Measurements from ENCODE around the gene MIA. TPM values are rescaled to one million over a fixed set of nuclear protein-coding genes. Genes with fewer than 3 reads are reported as not detected.

The MIA gene
- total and polyA plus RNA-seq, 7 donors = 0.38 to 1.3 (median 0.77) TPM; not detected in 4

DNA sequence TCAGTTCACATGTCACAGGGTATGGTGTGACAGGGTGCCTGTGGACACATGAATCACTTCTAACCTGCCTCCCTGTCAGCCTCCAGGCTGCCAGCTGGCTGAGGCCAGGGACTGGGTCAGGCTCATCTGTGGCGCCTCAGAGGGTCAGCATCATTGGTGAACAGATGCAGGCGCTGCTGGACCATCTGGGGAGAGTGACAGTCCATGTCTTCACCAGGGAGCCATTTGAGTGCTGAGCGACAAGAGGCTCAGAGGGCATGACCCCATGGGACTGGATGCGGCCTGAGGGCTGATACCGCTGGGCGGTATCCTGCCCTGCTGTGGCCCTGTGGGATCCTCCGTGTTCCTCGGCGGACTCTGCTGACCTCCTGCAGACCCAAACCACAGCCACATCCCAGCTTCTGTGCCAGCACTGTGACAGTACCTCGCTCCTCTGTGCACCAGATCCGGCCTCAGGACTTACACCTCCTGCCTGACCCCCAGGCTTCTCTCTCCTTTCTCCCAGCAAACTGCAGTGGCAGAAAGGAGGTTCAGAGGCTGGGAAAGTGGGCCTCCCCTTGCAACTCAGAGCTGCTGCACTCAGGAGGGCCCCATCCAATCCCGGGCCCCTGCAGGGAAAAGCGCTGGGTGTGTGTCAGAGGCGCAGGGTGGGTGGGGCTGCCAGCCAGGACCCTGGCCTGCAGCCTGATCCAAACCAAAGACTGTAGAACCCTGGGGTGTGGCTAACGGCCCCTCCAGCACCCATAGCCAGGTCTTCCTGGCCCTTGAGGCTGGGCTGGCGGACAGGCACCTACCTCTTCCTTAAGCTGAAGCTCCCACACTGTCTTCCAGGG, 35.2 kb upstream of the MIA start:
- ATAC-seq (peak; percentile 10 to 40 (median 12)), DNase-seq (no peak)
- H3K36me3 ChIP-seq (ENCODE audit: insufficient read depth in 1 of 2, low read depth in 1 of 2) = peaks cover 5 to 81% of the 10 kb centered on the region in 2 donors
- H3K4me1 ChIP-seq = no peaks in the 10 kb centered on the region
- H3K27ac ChIP-seq = peak overlapping the region; percentile 30
- no peak for TF ChIP-seq CTCF (IDR thresholded peaks at IDR 0.05)
- no peaks in the 10 kb centered on the region for H3K9me3 ChIP-seq
- H3K27me3 ChIP-seq (ENCODE audit: insufficient read depth in 3 of 3, low read length in 2 of 3) = no peaks in the 10 kb centered on the region
- intact Hi-C loops (cut with DNase I) = no loop called here
- WGBS, 3 donors = 75 to 87% (median 81%) methylated on average over 15 to 16 of the region's 16 CpGs
- H3K4me3 ChIP-seq = no peak overlapping the region

DNA sequence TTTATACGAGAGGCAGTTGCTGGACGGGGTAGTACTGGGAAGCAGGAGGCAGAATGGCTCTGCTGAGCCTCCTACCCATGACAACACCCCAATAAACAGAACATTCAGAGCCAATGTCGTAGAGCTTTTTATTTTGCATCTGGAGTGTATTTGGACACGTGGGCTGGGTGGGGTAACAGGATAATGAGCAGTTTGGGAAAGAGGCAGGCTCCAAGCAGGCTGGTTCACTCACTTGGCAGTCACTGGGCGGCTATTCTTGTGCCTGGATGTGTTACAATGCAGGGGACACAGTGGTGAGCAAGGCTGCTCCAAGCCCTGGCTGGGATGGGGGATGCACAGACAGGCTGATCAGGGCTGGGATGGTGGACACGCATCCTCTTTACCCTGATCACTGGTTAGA, 34.6 kb upstream of the MIA start:
- peak; percentile 56 to 86 (median 78) for ATAC-seq
- Histone ChIP-seq H3K27ac (peak overlapping the region; percentile 10), H3K27me3 (ENCODE audit: insufficient read depth in 3 of 3, low read length in 2 of 3) (no peaks in the 10 kb centered on the region)

DNA sequence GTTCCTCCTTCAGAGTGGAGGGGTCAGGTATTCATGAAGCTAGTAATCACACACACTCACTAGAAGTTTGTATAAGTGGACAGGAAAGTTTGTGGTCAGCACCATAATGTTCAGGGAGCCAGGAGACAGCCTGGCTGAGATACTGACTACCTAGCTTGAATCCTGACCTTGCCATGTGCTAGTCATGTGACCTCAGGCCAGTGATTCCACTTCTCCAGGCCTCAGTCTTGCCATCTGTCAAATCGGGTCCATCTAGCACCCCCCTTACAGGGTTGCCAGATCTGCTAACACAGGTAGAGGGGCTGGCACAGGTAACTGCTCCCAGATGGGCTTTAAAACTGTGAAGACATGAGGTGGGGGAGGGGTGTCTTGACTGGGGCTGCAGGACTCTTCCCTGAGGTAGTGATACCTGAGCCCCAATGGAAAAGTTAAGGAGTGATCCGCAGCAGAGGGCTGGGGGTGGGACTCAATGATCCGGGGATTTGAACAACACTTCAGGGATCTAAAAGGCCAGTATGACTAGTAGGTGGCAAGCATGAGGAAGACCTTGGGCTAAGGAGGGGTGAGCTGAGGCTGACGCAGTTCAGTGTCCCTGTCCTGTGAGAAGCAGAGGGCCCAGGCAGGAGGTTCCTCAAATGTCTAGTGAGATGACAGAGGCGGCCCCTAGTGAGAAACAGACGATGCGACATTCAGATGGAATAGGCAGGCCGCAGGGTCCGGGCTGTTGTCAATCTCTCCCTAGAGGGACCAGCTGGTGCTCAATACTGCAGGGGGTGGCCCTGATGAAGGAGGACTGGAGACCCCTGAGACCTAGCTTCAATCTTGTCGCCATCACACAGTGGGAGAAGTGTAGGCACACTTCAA, 33.6 kb upstream of the MIA start:
- Histone ChIP-seq H3K36me3 (ENCODE audit: insufficient read depth in 1 of 2, low read depth in 1 of 2) (peaks cover 0 to 64% of the 10 kb centered on the region in 2 donors), H3K4me1 (peaks cover 6% of the 10 kb centered on the region)

More for the DNA sequence above, 34.6 kb upstream of the MIA start:
- intact Hi-C loops (cut with DNase I) = no loop called here
- no peak overlapping the region for H3K4me3 ChIP-seq
- H3K4me1 ChIP-seq = peaks cover 5% of the 10 kb centered on the region
- TF ChIP-seq CTCF (IDR thresholded peaks at IDR 0.05) = no peak
- H3K9me3 ChIP-seq = no peaks in the 10 kb centered on the region
- peaks cover 2 to 74% of the 10 kb centered on the region in 2 donors for H3K36me3 ChIP-seq (ENCODE audit: insufficient read depth in 1 of 2, low read depth in 1 of 2)
- peak; percentile 75 to 86 for DNase-seq
- WGBS, 3 donors = 37 to 60% (median 46%) methylated on average over 6 of the region's 6 CpGs

DNA sequence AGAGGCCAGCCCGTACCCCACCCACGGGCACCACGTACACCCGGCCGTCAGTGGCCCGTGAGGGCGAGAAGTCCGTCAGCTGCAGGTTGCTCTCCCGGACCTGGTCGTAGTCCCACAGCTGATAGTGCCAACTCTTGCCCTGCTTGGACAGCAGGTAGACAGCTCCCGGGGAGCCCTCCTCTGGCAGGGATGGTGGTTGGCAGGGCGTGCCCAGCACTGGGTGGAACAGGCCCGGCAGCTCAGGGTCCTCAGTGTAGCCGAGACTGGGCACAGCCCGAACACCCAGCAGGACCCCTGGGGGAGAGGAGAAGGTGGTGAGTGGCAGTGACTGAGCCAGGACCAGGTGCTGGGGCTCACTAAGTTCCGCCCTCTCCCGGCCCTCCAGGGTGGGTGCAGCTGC, 32.8 kb upstream of the MIA start:
- intact Hi-C loops (cut with DNase I) = no loop called here
- ATAC-seq (peak in 3 of 4 donors; percentile 4 to 23 (median 21)), DNase-seq (no peak)
- H3K4me3 ChIP-seq = no peak overlapping the region
- no peaks in the 10 kb centered on the region for H3K27me3 ChIP-seq (ENCODE audit: insufficient read depth in 3 of 3, low read length in 2 of 3)
- peaks cover 6% of the 10 kb centered on the region for H3K4me1 ChIP-seq
- H3K9me3 ChIP-seq = no peaks in the 10 kb centered on the region
- peaks cover 0 to 57% of the 10 kb centered on the region in 2 donors for H3K36me3 ChIP-seq (ENCODE audit: insufficient read depth in 1 of 2, low read depth in 1 of 2)
- no peak for TF ChIP-seq CTCF (IDR thresholded peaks at IDR 0.05)
- H3K27ac ChIP-seq = no peak overlapping the region
- WGBS, 3 donors = 64 to 81% (median 67%) methylated on average over 16 to 17 of the region's 17 CpGs

More for the DNA sequence above, 33.6 kb upstream of the MIA start:
- intact Hi-C loops (cut with DNase I) = no loop called here
- H3K4me3 ChIP-seq = no peak overlapping the region
- TF ChIP-seq CTCF (IDR thresholded peaks at IDR 0.05) = no peak
- no peak for DNase-seq
- peak overlapping the region; percentile 10 for H3K27ac ChIP-seq
- ATAC-seq = peak in 1 of 4 donors; percentile 1
- H3K9me3 ChIP-seq = no peaks in the 10 kb centered on the region
- WGBS, 3 donors = 67 to 83% (median 75%) methylated on average over 10 of the region's 10 CpGs
- no peaks in the 10 kb centered on the region for H3K27me3 ChIP-seq (ENCODE audit: insufficient read depth in 3 of 3, low read length in 2 of 3)

All from psoas muscle (tissue), 8 donors.